Naive thymus-derived CD4-positive, alpha-beta T cell (primary cell): ENCODE measurements around the gene PTGFRN. TPM values are rescaled to one million over a fixed set of nuclear protein-coding genes. Genes with fewer than 3 reads are reported as not detected.
A peak's percentile ranks its signal among the peaks of the same experiment; 100 is the strongest.

Source experiments
- ATAC-seq: fragments of 150-1000 bp; cut with Tn5 transposase; 2 replicates; pipeline ENCODE4 v1.10.0; 2021; ENCODE audit warnings: mild to moderate bottlenecking, moderate library complexity
- CTCF ChIA-PET: fragments of 350-600 bp; sonication (Branson Sonifier 250); formaldehyde crosslinking; loops from one replicate; lab custom pipeline; 2021; ENCODE audit warnings: antibody characterized with exemption; lab: Charles Lee
- POLR2A ChIA-PET: fragments of 350-600 bp; sonication (Branson Sonifier 250); formaldehyde crosslinking; loops from one replicate; lab custom pipeline; 2021; ENCODE audit warnings: antibody characterized with exemption, inconsistent platforms; lab: Charles Lee
- DNase-seq, 9 donors: peaks; one replicate each; pipeline versions ENCODE4 v3.0.0 to v3.0.0-alpha.2; 2020 to 2022; ENCODE audit warnings: mixed read lengths in 1 of 9
- H3K27ac ChIP-seq: one replicate; pipeline ENCODE4 v1.7.0; 2013; ENCODE audit warnings: mild to moderate bottlenecking, low read depth, low read length, moderate library complexity
- H3K27me3 ChIP-seq, 2 donors: one replicate each; pipeline ENCODE4 v1.7.0; 2013; ENCODE audit warnings: low read length in 2 of 2, mild to moderate bottlenecking in 2 of 2, moderate library complexity in 2 of 2; ENCODE audit not compliant: control insufficient read depth in 2 of 2, insufficient read depth in 2 of 2
- H3K36me3 ChIP-seq, 3 experiments: 1 replicate in 2 of 3; 2 replicates in 1 of 3; pipeline ENCODE4 v1.7.0; 2013; ENCODE audit warnings: low read length in 3 of 3, mild to moderate bottlenecking in 3 of 3, moderate library complexity in 1 of 3; ENCODE audit not compliant: insufficient read depth in 3 of 3, control insufficient read depth in 2 of 3
- H3K4me1 ChIP-seq, 2 donors: one replicate each; pipeline ENCODE4 v1.7.0; 2013; ENCODE audit warnings: low read length in 2 of 2, mild to moderate bottlenecking in 2 of 2, moderate library complexity in 1 of 2; ENCODE audit not compliant: control insufficient read depth in 2 of 2, insufficient read depth in 2 of 2
- H3K4me3 ChIP-seq: 2 replicates; pipeline ENCODE4 v1.7.0; 2013; ENCODE audit warnings: mild to moderate bottlenecking, low read length
- H3K9me3 ChIP-seq, 3 experiments: 1 replicate in 2 of 3; 2 replicates in 1 of 3; pipeline ENCODE4 v1.7.0; 2013; ENCODE audit warnings: low read length in 3 of 3; ENCODE audit not compliant: control insufficient read depth in 2 of 3
- H3K27ac Mint-ChIP-seq, 9 donors: one replicate each; pipeline ENCODE4 v1.8.0; 2020 to 2022; ENCODE audit warnings: mixed read lengths in 9 of 9, mild to moderate bottlenecking in 8 of 9, moderate library complexity in 5 of 9, inconsistent platforms in 2 of 9
- H3K27me3 Mint-ChIP-seq, 5 donors: one replicate each; pipeline ENCODE4 v1.8.0; 2021 to 2022; ENCODE audit warnings: mixed read lengths in 5 of 5, mild to moderate bottlenecking in 1 of 5
- H3K36me3 Mint-ChIP-seq, 5 donors: one replicate each; pipeline ENCODE4 v1.8.0; 2020 to 2022; ENCODE audit warnings: mixed read lengths in 5 of 5, mild to moderate bottlenecking in 3 of 5, inconsistent platforms in 1 of 5
- H3K4me1 Mint-ChIP-seq, 7 donors: one replicate each; pipeline ENCODE4 v1.8.0; 2020 to 2022; ENCODE audit warnings: mixed read lengths in 7 of 7, mild to moderate bottlenecking in 3 of 7, inconsistent platforms in 1 of 7
- H3K4me3 Mint-ChIP-seq, 10 donors: one replicate each; pipeline ENCODE4 v1.8.0; 2020 to 2022; ENCODE audit warnings: mild to moderate bottlenecking in 10 of 10, mixed read lengths in 10 of 10, moderate library complexity in 6 of 10, inconsistent platforms in 2 of 10
- H3K9me3 Mint-ChIP-seq, 11 donors: one replicate each; pipeline ENCODE4 v1.8.0; 2020 to 2022; ENCODE audit warnings: mixed read lengths in 11 of 11, mild to moderate bottlenecking in 4 of 11, inconsistent platforms in 1 of 11, moderate library complexity in 1 of 11
- intact Hi-C, 2 donors: fragments of 100-400 bp; cut with micrococcal nuclease; formaldehyde crosslinking; loops; one replicate each; pipeline ENCODE4 v1.15.1; 2023
- polyA plus RNA-seq, 2 donors: library from polyadenylated mRNA; unstranded; fragments of 300-500 nt; fragmentation: Illumina TruSeq; gene quantifications; one replicate each; pipeline ENCODE4 v1.2.3, GENCODE V29; 2021
- total RNA-seq, 6 experiments: library from RNA in 5 of 6; stranded (reverse) in 5 of 6; gene quantifications; 1 replicate in 5 of 6; 2 replicates in 1 of 6; pipeline ENCODE4 v1.2.3 and lab custom pipeline; 2021 to 2026

The PTGFRN gene
- total and polyA plus RNA-seq, 7 experiments from 2014 or later: 0.22 to 5.6 (median 1.2) TPM

DNA sequence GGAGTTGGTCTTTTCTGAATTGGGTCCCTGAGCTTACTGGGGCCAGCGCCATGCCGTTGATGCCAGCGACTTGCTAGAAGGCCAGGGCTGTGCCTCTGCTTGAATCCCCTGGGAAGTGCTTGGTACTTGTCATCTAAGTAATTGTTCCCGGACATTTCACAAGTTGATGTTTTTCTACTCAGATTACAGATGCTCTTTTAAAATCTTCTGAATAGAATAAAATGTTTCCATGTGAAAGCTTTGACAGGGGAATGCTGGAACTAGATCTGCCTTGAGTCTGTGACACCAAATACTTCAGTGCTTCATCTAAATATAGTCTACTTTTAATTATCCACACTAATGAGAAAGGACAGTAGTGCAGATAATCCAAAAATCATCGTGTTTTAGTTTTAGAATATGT, 38.3 kb downstream of the PTGFRN start:
- no peak for ATAC-seq
- ChIA-PET POLR2A (no interaction called here), CTCF (no interaction called here)
- intact Hi-C loops: no loop called here
- no peaks in the 10 kb centered on the region for H3K9me3 Mint-ChIP-seq
- peaks cover 9 to 28% (median 20%) of the 10 kb centered on the region in 7 donors for H3K4me1 Mint-ChIP-seq
- DNase-seq: no peak
- no peak overlapping the region for H3K27ac ChIP-seq
- H3K27ac Mint-ChIP-seq: peak overlapping the region in 1 of 9 donors; percentile 12
- no peaks in the 10 kb centered on the region for H3K27me3 ChIP-seq
- H3K27me3 Mint-ChIP-seq: no peaks in the 10 kb centered on the region
- no peak overlapping the region for H3K4me3 Mint-ChIP-seq
- peaks cover 0 to 15% (median 2%) of the 10 kb centered on the region in 5 donors for H3K36me3 Mint-ChIP-seq
- no peaks in the 10 kb centered on the region for H3K36me3 ChIP-seq
- no peak overlapping the region for H3K4me3 ChIP-seq
- peaks cover 0 to 3% of the 10 kb centered on the region in 2 donors for H3K4me1 ChIP-seq
- H3K9me3 ChIP-seq: no peaks in the 10 kb centered on the region

- ChIA-PET CTCF (interaction anchor here (1.0 kb wide), 1 partner anchor 14 kb away, joined by 3 read pairs; no protein-coding TSS in a partner anchor), POLR2A (no interaction called here)
- Mint-ChIP-seq H3K27ac (no peak overlapping the region), H3K9me3 (no peaks in the 10 kb centered on the region), H3K4me3 (no peak overlapping the region), H3K4me1 (peaks cover 8 to 27% (median 17%) of the 10 kb centered on the region in 7 donors), H3K36me3 (peaks cover 0 to 15% (median 2%) of the 10 kb centered on the region in 5 donors), H3K27me3 (no peaks in the 10 kb centered on the region)
- no peak for DNase-seq
- peaks cover 0 to 3% of the 10 kb centered on the region in 2 donors for H3K4me1 ChIP-seq
- H3K27me3 ChIP-seq: no peaks in the 10 kb centered on the region
- no peak overlapping the region for H3K27ac ChIP-seq
- H3K4me3 ChIP-seq: no peak overlapping the region
- intact Hi-C loops: no loop called here
- H3K36me3 ChIP-seq: no peaks in the 10 kb centered on the region
- H3K9me3 ChIP-seq: no peaks in the 10 kb centered on the region
- no peak for ATAC-seq
Measured at GRCh38 chr1:116948642-116949041, 38.9 kb downstream of the PTGFRN start.

GRCh38 chr1:116949213-116949985, 39.7 kb downstream of the PTGFRN start:
- Histone ChIP-seq H3K4me1 (peaks cover 0 to 3% of the 10 kb centered on the region in 2 donors), H3K4me3 (no peak overlapping the region), H3K36me3 (no peaks in the 10 kb centered on the region), H3K27ac (no peak overlapping the region), H3K9me3 (no peaks in the 10 kb centered on the region), H3K27me3 (no peaks in the 10 kb centered on the region)
- DNase-seq: no peak
- ChIA-PET CTCF (interaction anchor here (1.0 kb wide), 1 partner anchor 15 kb away, joined by 3 read pairs; no protein-coding TSS in a partner anchor), POLR2A (interaction anchor here (1.4 kb wide), 1 partner anchor 38 kb away, joined by 5 read pairs; no protein-coding TSS in a partner anchor)
- H3K4me3 Mint-ChIP-seq: no peak overlapping the region
- no peaks in the 10 kb centered on the region for H3K9me3 Mint-ChIP-seq
- H3K27me3 Mint-ChIP-seq: no peaks in the 10 kb centered on the region
- ATAC-seq: no peak
- H3K27ac Mint-ChIP-seq: no peak overlapping the region
- peaks cover 8 to 22% (median 16%) of the 10 kb centered on the region in 7 donors for H3K4me1 Mint-ChIP-seq
- peaks cover 0 to 15% (median 2%) of the 10 kb centered on the region in 5 donors for H3K36me3 Mint-ChIP-seq
- intact Hi-C loops: no loop called here

DNA sequence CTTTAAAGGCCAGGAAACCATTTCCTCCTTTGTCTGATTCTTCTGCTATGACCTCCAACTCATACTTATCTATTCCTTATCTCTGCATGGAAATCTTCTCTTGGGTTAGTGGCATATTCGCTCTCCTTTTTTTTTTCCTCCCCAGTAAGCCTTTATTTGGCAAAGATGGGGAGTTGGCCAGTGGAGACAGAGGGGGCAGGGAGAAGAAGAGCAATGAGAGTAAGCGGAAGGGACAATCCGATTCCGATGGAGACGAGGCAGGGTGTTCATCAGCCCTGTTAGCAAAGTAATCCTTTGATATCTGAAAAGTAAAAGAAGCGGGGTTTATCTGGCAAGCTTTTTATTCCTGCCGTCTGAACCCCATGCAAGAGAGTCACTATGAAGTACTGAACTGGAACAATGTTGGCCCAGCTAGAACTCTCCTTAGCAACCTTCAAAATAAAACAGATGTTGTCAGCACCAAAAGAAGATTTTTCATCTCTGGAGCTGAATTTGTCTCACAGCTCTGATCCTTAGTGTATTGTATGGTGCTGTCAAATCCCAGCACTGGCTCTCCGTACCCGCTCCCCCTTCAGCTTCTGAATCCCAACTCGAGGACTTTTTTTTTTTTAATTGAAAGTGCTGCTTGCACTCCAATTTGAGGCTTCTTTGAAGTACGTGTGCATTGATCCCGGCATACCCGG, 40.9 kb downstream of the PTGFRN start:
- Histone ChIP-seq H3K4me1 (peaks cover 0 to 3% of the 10 kb centered on the region in 2 donors), H3K4me3 (no peak overlapping the region), H3K36me3 (no peaks in the 10 kb centered on the region), H3K9me3 (no peaks in the 10 kb centered on the region), H3K27me3 (no peaks in the 10 kb centered on the region), H3K27ac (no peak overlapping the region)
- ChIA-PET POLR2A (interaction anchor here (0.6 to 0.9 kb wide), 2 partner anchors 27 to 36 kb away, joined by 3 to 5 read pairs; no protein-coding TSS in a partner anchor), CTCF (interaction anchor here (0.7 to 1.0 kb wide), 2 partner anchors 13 to 16 kb away, joined by 3 to 9 read pairs; no protein-coding TSS in a partner anchor)
- intact Hi-C loops: no loop called here
- H3K4me3 Mint-ChIP-seq: no peak overlapping the region
- ATAC-seq (no peak), DNase-seq (no peak)
- H3K4me1 Mint-ChIP-seq: peaks cover 3 to 14% (median 8%) of the 10 kb centered on the region in 7 donors
- H3K27me3 Mint-ChIP-seq: no peaks in the 10 kb centered on the region
- no peaks in the 10 kb centered on the region for H3K9me3 Mint-ChIP-seq
- H3K36me3 Mint-ChIP-seq: peaks cover 0 to 10% (median 0%) of the 10 kb centered on the region in 5 donors
- peak overlapping the region in 1 of 9 donors; percentile 14 for H3K27ac Mint-ChIP-seq

- Histone ChIP-seq H3K36me3 (no peaks in the 10 kb centered on the region), H3K27ac (no peak overlapping the region), H3K4me3 (no peak overlapping the region), H3K4me1 (no peaks in the 10 kb centered on the region), H3K27me3 (no peaks in the 10 kb centered on the region), H3K9me3 (no peaks in the 10 kb centered on the region)
- H3K4me3 Mint-ChIP-seq: no peak overlapping the region
- H3K36me3 Mint-ChIP-seq: peaks cover 0 to 10% (median 0%) of the 10 kb centered on the region in 5 donors
- intact Hi-C loops: no loop called here
- H3K27ac Mint-ChIP-seq: peak overlapping the region in 1 of 9 donors; percentile 82
- POLR2A ChIA-PET: interaction anchor here (0.6 to 0.9 kb wide), 2 partner anchors 26 to 37 kb away, joined by 3 to 5 read pairs; no protein-coding TSS in a partner anchor
- peaks cover 0 to 7% (median 1%) of the 10 kb centered on the region in 7 donors for H3K4me1 Mint-ChIP-seq
- CTCF ChIA-PET: interaction anchor here (0.6 to 1.0 kb wide), 3 partner anchors 14 to 599 kb away, joined by 3 to 9 read pairs (median 3); no protein-coding TSS in a partner anchor
- H3K27me3 Mint-ChIP-seq: no peaks in the 10 kb centered on the region
- DNase-seq (no peak), ATAC-seq (no peak)
- no peaks in the 10 kb centered on the region for H3K9me3 Mint-ChIP-seq
Measured at GRCh38 chr1:116951200-116951935, 41.7 kb downstream of the PTGFRN start.

- Mint-ChIP-seq H3K27ac (peak overlapping the region in 1 of 9 donors; percentile 21), H3K9me3 (no peaks in the 10 kb centered on the region), H3K36me3 (peaks cover 0 to 10% (median 0%) of the 10 kb centered on the region in 5 donors), H3K27me3 (no peaks in the 10 kb centered on the region), H3K4me3 (no peak overlapping the region), H3K4me1 (peaks cover 0 to 6% (median 0%) of the 10 kb centered on the region in 7 donors)
- H3K4me3 ChIP-seq: no peak overlapping the region
- ChIA-PET CTCF (interaction anchor here (0.7 kb wide), 1 partner anchor 42 kb away, joined by 4 read pairs; no protein-coding TSS in a partner anchor), POLR2A (no interaction called here)
- intact Hi-C loops: no loop called here
- H3K9me3 ChIP-seq: no peaks in the 10 kb centered on the region
- H3K27me3 ChIP-seq: no peaks in the 10 kb centered on the region
- H3K36me3 ChIP-seq: no peaks in the 10 kb centered on the region
- H3K27ac ChIP-seq: no peak overlapping the region
- ATAC-seq: no peak
- no peaks in the 10 kb centered on the region for H3K4me1 ChIP-seq
- DNase-seq: no peak
Measured at GRCh38 chr1:116952738-116953275, 43.1 kb downstream of the PTGFRN start.
